Caco-2 (cell line): ENCODE measurements around the gene TMCC2. TPM values are rescaled to one million over a fixed set of nuclear protein-coding genes. Genes with fewer than 3 reads are reported as not detected.

Experiments used
- BruUV-seq: library from RNA; stranded (reverse); fragments of 400-500 nt; replicated peaks from 2 replicates; lab custom pipeline; 2021; lab: Mats Ljungman, UMichigan
- CTCF ChIA-PET: fragments of 300-600 bp; sonication (Branson Sonifier 250); formaldehyde crosslinking; loops from one replicate; lab custom pipeline; 2022; ENCODE audit warnings: antibody characterized with exemption; lab: Charles Lee
- POLR2A ChIA-PET: fragments of 300-600 bp; sonication (Branson Sonifier 250); formaldehyde crosslinking; loops from one replicate; lab custom pipeline; 2022; ENCODE audit warnings: antibody characterized with exemption; lab: Charles Lee
- DNase-seq, 2 experiments: peaks; one replicate each; pipeline versions ENCODE4 v3.0.0 to v3.0.0-alpha.2; 2020 to 2022
- H3K27me3 ChIP-seq: replicated peaks from 2 replicates; pipeline ENCODE4 v1.6.0; 2011; ENCODE audit warnings: low read length; ENCODE audit not compliant: control insufficient read depth, insufficient read depth
- H3K36me3 ChIP-seq: 2 replicates; pipeline ENCODE4 v1.5.1; 2011; ENCODE audit warnings: low read length; ENCODE audit not compliant: control insufficient read depth, insufficient read depth
- H3K4me1 ChIP-seq: fragments of 250-450 bp; sonication (Bioruptor Pico); 2 replicates; pipeline ENCODE4 v1.5.1; 2020; ENCODE audit warnings: mild to moderate bottlenecking
- H3K4me3 ChIP-seq: 2 replicates; pipeline ENCODE4 v1.5.1; 2011; ENCODE audit warnings: low read depth, mild to moderate bottlenecking, control low read depth, low read length
- H3K9me3 ChIP-seq: fragments of 250-450 bp; sonication (Bioruptor Pico); 2 replicates; pipeline ENCODE4 v1.5.1; 2020; ENCODE audit warnings: mild to moderate bottlenecking, moderate library complexity
- H3K27ac Mint-ChIP-seq: one replicate; pipeline ENCODE4 v1.8.0; 2022; ENCODE audit warnings: mixed read lengths; ENCODE audit not compliant: unreplicated experiment
- H3K27me3 Mint-ChIP-seq: one replicate; pipeline ENCODE4 v1.8.0; 2022; ENCODE audit warnings: mixed read lengths; ENCODE audit not compliant: insufficient read depth, unreplicated experiment
- H3K36me3 Mint-ChIP-seq: one replicate; pipeline ENCODE4 v1.8.0; 2022; ENCODE audit warnings: mild to moderate bottlenecking, mixed read lengths; ENCODE audit not compliant: insufficient read depth, unreplicated experiment
- H3K4me1 Mint-ChIP-seq: one replicate; pipeline ENCODE4 v1.8.0; 2022; ENCODE audit warnings: low read depth, mixed read lengths; ENCODE audit not compliant: unreplicated experiment
- H3K4me3 Mint-ChIP-seq: one replicate; pipeline ENCODE4 v1.8.0; 2022; ENCODE audit warnings: mild to moderate bottlenecking, moderate library complexity, mixed read lengths; ENCODE audit not compliant: unreplicated experiment
- H3K9me3 Mint-ChIP-seq: one replicate; pipeline ENCODE4 v1.8.0; 2022; ENCODE audit warnings: mixed read lengths; ENCODE audit not compliant: unreplicated experiment
- intact Hi-C: fragments of 100-400 bp; cut with micrococcal nuclease; formaldehyde crosslinking; loops from one replicate; pipeline ENCODE4 v1.10.0; 2022; ENCODE audit not compliant: unreplicated experiment
- total RNA-seq: library from RNA; stranded (reverse); gene quantifications from 2 replicates; pipeline ENCODE4 v1.2.3, GENCODE V29; 2022
- TF ChIP-seq, protein P1 (sequence below), 2 experiments: fragments of 200-600 bp in 1 of 2; IDR thresholded peaks; 1 replicate in 1 of 2; 2 replicates in 1 of 2; pipeline versions ENCODE4 v1.5.1 to v1.8.0; 2011 to 2022; ENCODE audit warnings: antibody characterized with exemption in 1 of 2, control low read depth in 1 of 2, inconsistent platforms in 1 of 2, low read depth in 1 of 2, low read length in 1 of 2, mild to moderate bottlenecking in 1 of 2, moderate library complexity in 1 of 2; ENCODE audit not compliant: insufficient read depth in 1 of 2, severe bottlenecking in 1 of 2, unreplicated experiment in 1 of 2

Gene TMCC2
- total RNA-seq, 1 experiment from 2014 or later, result 0.91 TPM

DNA sequence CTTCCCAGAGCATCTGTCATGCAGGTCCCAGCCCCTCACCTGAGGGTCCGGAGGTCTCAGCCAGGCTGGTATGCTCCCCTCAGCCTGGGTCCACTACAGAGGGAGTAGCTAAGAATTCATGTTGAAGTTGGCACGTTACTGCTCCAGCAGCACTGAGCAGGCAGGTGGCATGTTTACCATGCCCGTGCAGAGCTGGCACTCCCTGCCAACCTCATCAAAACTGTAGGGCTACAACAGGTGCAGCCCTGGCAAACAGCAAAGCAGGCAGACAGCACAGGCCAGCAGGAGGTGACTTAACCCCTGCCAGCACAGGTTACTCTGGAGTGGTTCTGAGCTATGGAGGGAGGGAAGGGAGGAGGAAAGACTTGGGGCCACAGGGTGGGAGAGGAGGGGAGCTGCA lies 47.4 kb downstream of the TMCC2 start:
- DNase-seq, result no peak
- no peaks in the 10 kb centered on the region for H3K27me3 Mint-ChIP-seq
- H3K4me3 Mint-ChIP-seq, result no peak overlapping the region
- H3K4me3 ChIP-seq, result no peak overlapping the region
- H3K9me3 ChIP-seq, result no peaks in the 10 kb centered on the region
- peaks cover 22% of the 10 kb centered on the region for H3K4me1 Mint-ChIP-seq
- POLR2A ChIA-PET, result interaction anchor here (1.1 kb wide), 1 partner anchor 26 kb away, joined by 3 read pairs; no protein-coding TSS in a partner anchor
- no peak overlapping the region for H3K27ac Mint-ChIP-seq
- peaks cover 40% of the 10 kb centered on the region for H3K4me1 ChIP-seq
- CTCF ChIA-PET, result interaction anchor here (1.4 to 5.7 kb wide), 3 partner anchors 19 to 52 kb away, joined by 5 to 341 read pairs (median 41); no protein-coding TSS in a partner anchor
- H3K36me3 Mint-ChIP-seq, result no peaks in the 10 kb centered on the region
- TF ChIP-seq, protein P1, sequence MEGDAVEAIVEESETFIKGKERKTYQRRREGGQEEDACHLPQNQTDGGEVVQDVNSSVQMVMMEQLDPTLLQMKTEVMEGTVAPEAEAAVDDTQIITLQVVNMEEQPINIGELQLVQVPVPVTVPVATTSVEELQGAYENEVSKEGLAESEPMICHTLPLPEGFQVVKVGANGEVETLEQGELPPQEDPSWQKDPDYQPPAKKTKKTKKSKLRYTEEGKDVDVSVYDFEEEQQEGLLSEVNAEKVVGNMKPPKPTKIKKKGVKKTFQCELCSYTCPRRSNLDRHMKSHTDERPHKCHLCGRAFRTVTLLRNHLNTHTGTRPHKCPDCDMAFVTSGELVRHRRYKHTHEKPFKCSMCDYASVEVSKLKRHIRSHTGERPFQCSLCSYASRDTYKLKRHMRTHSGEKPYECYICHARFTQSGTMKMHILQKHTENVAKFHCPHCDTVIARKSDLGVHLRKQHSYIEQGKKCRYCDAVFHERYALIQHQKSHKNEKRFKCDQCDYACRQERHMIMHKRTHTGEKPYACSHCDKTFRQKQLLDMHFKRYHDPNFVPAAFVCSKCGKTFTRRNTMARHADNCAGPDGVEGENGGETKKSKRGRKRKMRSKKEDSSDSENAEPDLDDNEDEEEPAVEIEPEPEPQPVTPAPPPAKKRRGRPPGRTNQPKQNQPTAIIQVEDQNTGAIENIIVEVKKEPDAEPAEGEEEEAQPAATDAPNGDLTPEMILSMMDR (IDR thresholded peaks at IDR 0.05; ENCODE audit: insufficient read depth in 1 of 2, low read depth in 1 of 2, low read length in 1 of 2, severe bottlenecking in 1 of 2, unreplicated experiment in 1 of 2), result no peak
- no peaks in the 10 kb centered on the region for H3K9me3 Mint-ChIP-seq
- no peaks in the 10 kb centered on the region for H3K36me3 ChIP-seq
- no peaks in the 10 kb centered on the region for H3K27me3 ChIP-seq
- no TSS peak for BruUV-seq
- intact Hi-C loops, result loop anchor here (10.0 kb wide), 1 partner anchor 210 kb away; no protein-coding TSS in a partner anchor

DNA sequence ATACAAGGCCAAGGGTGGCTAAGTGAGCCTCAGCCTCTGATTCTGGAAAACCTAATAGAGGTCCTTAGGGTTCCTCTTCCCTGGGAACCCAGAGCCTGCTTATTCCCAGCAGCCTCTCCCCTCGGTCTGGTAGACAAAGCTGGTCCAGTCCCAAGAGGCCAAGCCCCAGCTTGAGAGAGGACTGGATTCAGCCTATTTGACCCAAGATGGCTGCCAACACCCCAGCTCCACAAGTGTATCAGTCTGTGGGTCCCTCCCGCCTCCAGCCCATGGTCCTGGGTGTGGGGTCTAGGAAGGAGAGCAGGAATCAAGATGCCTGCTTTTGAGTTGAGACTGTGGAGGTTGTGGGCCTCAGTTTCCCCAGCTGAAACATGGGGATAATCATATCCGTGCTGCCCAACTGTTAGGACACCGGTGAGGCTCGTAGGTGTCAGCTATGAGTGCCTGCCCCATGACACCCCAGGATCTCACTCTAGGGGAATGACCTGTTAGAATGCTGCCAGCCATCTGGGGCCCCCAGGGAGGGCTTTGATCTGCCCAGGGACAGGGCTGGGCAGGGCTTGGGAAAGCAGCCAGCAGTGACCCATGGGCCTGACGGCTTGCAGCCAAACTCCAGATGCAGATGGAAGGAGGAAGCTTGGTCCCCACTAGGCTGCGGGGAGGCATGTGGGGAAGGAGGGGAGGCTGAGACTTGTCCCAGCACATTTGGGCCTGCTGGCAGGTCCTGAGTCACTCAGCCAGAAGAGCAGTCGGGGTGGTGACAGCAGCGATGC lies 48.4 kb downstream of the TMCC2 start:
- BruUV-seq, result no TSS peak
- H3K27ac Mint-ChIP-seq, result no peak overlapping the region
- peaks cover 32% of the 10 kb centered on the region for H3K4me1 ChIP-seq
- TF ChIP-seq, protein P1 (IDR thresholded peaks at IDR 0.05; ENCODE audit: insufficient read depth in 1 of 2, low read depth in 1 of 2, low read length in 1 of 2, severe bottlenecking in 1 of 2, unreplicated experiment in 1 of 2), result no peak
- no peaks in the 10 kb centered on the region for H3K36me3 ChIP-seq
- H3K36me3 Mint-ChIP-seq, result no peaks in the 10 kb centered on the region
- intact Hi-C loops, result loop anchor here (10.0 kb wide), 1 partner anchor 209 kb away; no protein-coding TSS in a partner anchor
- DNase-seq, result no peak
- H3K27me3 Mint-ChIP-seq, result no peaks in the 10 kb centered on the region
- ChIA-PET CTCF (interaction anchor here (0.7 to 5.7 kb wide), 2 partner anchors 49 to 51 kb away, joined by 4 to 341 read pairs; no protein-coding TSS in a partner anchor), POLR2A (no interaction called here)
- H3K4me1 Mint-ChIP-seq, result peaks cover 14% of the 10 kb centered on the region
- no peak overlapping the region for H3K4me3 ChIP-seq
- H3K27me3 ChIP-seq, result no peaks in the 10 kb centered on the region
- no peaks in the 10 kb centered on the region for H3K9me3 Mint-ChIP-seq
- H3K9me3 ChIP-seq, result no peaks in the 10 kb centered on the region
- H3K4me3 Mint-ChIP-seq, result no peak overlapping the region

DNA sequence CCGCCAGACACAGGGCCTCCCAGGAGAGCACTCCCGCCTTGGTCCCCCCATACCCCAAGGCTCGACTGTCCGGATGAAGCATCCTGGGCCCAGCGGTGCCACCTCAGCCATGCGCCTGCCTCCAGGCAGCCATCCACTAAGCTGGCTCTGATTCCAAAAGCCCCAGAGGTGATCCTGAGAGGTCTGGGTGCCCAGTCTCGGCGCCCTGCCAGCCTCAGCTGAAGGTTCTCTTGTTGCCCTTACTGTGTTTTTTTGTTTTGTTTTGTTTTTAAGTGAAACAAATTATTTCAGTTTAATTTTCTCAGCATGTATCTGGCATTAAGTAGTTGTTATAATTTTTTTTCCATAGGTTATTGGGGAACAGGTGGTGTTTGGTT lies 48.9 kb downstream of the TMCC2 start:
- DNase-seq, result no peak
- no peaks in the 10 kb centered on the region for H3K9me3 ChIP-seq
- Mint-ChIP-seq H3K4me3 (no peak overlapping the region), H3K27ac (no peak overlapping the region), H3K27me3 (no peaks in the 10 kb centered on the region), H3K4me1 (peaks cover 12% of the 10 kb centered on the region), H3K36me3 (no peaks in the 10 kb centered on the region), H3K9me3 (no peaks in the 10 kb centered on the region)
- TF ChIP-seq, protein P1 (IDR thresholded peaks at IDR 0.05; ENCODE audit: insufficient read depth in 1 of 2, low read depth in 1 of 2, low read length in 1 of 2, severe bottlenecking in 1 of 2, unreplicated experiment in 1 of 2), result no peak
- no TSS peak for BruUV-seq
- no peak overlapping the region for H3K4me3 ChIP-seq
- intact Hi-C loops, result loop anchor here (10.0 kb wide), 1 partner anchor 208 kb away; no protein-coding TSS in a partner anchor
- H3K4me1 ChIP-seq, result peaks cover 29% of the 10 kb centered on the region
- no peaks in the 10 kb centered on the region for H3K27me3 ChIP-seq
- ChIA-PET POLR2A (no interaction called here), CTCF (interaction anchor here (0.7 kb wide), 1 partner anchor 49 kb away, joined by 4 read pairs; no protein-coding TSS in a partner anchor)
- H3K36me3 ChIP-seq, result no peaks in the 10 kb centered on the region
